ENCODE data around the gene WAS. TPM values are rescaled to one million over a fixed set of nuclear protein-coding genes. Genes with fewer than 3 reads are reported as not detected.

Gene WAS
- total RNA-seq, 2 experiments from 2014 or later = 138 to 161 TPM

GRCh38 chrX:48694776-48695533, 11.4 kb downstream of the WAS start:
- no peak for DNase-seq
- Mint-ChIP-seq H3K9me3 (ENCODE audit: low read depth) (no peaks in the 10 kb centered on the region), H3K27me3 (no peaks in the 10 kb centered on the region), H3K4me3 (peak overlapping the region; percentile 91), H3K36me3 (peaks cover 18% of the 10 kb centered on the region), H3K4me1 (peaks cover 38% of the 10 kb centered on the region), H3K27ac (peak overlapping the region; percentile 97)
- no peak for ATAC-seq
- CTCF ChIA-PET = no interaction called here

DNA sequence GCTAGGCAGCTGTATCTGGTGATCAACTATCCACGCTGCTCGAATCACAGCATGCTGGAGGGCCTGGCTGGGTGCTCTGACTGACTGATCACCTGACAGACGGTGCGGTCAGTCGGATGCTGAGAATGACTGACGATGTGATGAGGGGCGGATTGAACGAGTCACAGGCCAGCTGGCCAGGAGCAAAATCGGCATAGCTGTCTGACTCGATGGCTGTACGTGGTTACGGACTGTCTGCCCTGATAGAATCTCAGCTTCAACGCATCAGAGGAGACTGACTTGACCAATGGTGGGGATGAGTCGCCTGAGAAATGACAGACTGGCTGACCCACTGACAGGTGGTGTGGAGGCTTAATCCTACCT, 11.9 kb downstream of the WAS start:
- CTCF ChIA-PET = no interaction called here
- Mint-ChIP-seq H3K27ac (peak overlapping the region; percentile 97), H3K27me3 (no peaks in the 10 kb centered on the region), H3K4me3 (peak overlapping the region; percentile 91), H3K4me1 (peaks cover 39% of the 10 kb centered on the region), H3K36me3 (peaks cover 18% of the 10 kb centered on the region), H3K9me3 (ENCODE audit: low read depth) (no peaks in the 10 kb centered on the region)
- no peak for ATAC-seq
- DNase-seq = no peak

DNA sequence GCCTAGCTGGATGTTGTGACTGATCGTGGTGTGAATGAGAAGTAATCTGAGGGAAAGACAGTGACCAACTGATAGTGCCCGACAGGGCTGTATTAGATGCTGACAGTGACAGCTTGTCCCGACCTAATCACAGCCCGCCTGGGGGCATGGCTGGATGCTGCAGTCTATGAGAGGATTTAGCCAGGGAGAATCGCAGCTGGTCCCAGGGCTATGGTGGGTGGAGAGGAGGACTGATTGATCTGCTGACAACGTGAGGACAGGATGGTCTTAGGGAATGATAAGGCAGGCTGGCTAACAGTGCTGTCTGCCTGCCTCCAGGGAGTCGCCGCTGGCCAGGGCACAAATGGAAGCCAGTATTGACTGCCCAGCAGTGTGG, 12.3 kb downstream of the WAS start:
- CTCF ChIA-PET = interaction anchor here (1.0 kb wide), 1 partner anchor 42 kb away, joined by 3 read pairs; no protein-coding TSS in a partner anchor
- Mint-ChIP-seq H3K9me3 (ENCODE audit: low read depth) (no peaks in the 10 kb centered on the region), H3K36me3 (peaks cover 19% of the 10 kb centered on the region), H3K4me1 (peaks cover 43% of the 10 kb centered on the region), H3K27me3 (no peaks in the 10 kb centered on the region), H3K27ac (peak overlapping the region; percentile 97), H3K4me3 (peak overlapping the region; percentile 91)
- DNase-seq = no peak
- no peak for ATAC-seq

DNA sequence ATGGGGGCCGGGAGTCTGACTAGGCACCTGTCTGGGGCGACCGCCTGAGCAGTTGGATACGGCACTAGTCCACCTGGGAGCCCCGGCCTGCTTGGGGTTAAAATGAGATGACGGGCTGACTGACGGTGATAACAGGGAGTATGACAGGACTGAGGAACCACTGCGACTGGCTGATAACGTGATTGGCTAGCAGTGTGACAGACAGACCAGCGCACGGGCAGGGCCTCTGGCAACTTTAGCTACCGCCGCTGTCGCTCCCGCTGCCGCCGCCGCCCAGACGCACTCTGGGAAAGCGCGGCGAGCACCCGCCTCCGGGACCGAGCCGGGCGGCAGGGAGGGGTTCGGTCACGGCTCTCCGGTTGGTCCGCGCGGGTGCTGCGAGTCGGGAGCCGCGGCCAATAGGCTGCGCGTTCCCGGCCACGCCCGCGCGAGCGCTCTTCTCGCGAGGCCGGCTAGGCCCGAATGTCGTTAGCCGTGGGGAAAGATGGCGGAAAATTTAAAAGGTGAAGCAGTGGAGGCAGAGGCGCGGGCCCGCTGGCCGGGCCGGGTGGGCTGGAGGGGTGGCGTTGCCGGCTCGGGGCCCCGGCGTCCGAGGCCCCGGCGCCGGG, 12.8 kb downstream of the WAS start, which contains the start of gene SUV39H1:
Gene SUV39H1 (plus strand): TSS at position 434 of the 608 bp plus-strand sequence. CDS start 51 bp downstream, at position 485.
- Mint-ChIP-seq H3K36me3 (peaks cover 16% of the 10 kb centered on the region), H3K27ac (peak within 1 kb of the TSS; percentile 97), H3K9me3 (ENCODE audit: low read depth) (no peaks in the 10 kb centered on the region), H3K4me1 (peaks cover 47% of the 10 kb centered on the region), H3K27me3 (no peaks in the 10 kb centered on the region), H3K4me3 (peak within 1 kb of the TSS; percentile 91)
- CTCF ChIA-PET = interaction anchor here (1.0 to 1.2 kb wide), 2 partner anchors 20 to 42 kb away, joined by 3 read pairs; no protein-coding TSS in a partner anchor
- DNase-seq (peak; percentile 90), ATAC-seq (peak; percentile 94)

- CTCF ChIA-PET = interaction anchor here (1.0 to 1.2 kb wide), 3 partner anchors 14 to 41 kb away, joined by 3 read pairs; no protein-coding TSS in a partner anchor
- ATAC-seq = peak; percentile 37
- peak overlapping the region; percentile 92 for H3K27ac Mint-ChIP-seq
- peak overlapping the region; percentile 91 for H3K4me3 Mint-ChIP-seq
- no peaks in the 10 kb centered on the region for H3K9me3 Mint-ChIP-seq (ENCODE audit: low read depth)
- peak; percentile 75 for DNase-seq
- peaks cover 49% of the 10 kb centered on the region for H3K4me1 Mint-ChIP-seq
- H3K36me3 Mint-ChIP-seq = peaks cover 16% of the 10 kb centered on the region
- no peaks in the 10 kb centered on the region for H3K27me3 Mint-ChIP-seq
Measured at GRCh38 chrX:48696909-48697727, 13.5 kb downstream of the WAS start.

DNA sequence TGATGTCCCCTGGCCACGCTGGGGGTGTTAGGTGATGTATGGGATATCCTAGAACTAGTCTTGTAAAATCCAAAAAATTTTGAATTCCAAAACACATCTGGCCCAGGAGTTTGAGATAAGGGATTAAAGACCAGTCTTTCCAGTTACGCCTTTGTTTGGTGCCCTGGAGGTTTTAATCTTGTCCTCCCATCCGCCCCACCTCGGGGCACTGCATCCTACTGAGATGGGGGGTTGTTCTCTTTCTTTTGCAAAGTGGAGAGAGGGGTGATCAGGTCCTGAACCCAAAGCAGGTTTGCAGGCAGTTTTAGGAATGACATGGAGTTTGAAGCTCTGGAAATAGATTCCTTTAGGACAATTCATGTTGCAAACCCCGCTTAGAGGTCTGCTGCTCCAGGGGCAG, 14.7 kb downstream of the WAS start:
- peaks cover 22% of the 10 kb centered on the region for H3K36me3 Mint-ChIP-seq
- ATAC-seq = no peak
- no peaks in the 10 kb centered on the region for H3K9me3 Mint-ChIP-seq (ENCODE audit: low read depth)
- no peaks in the 10 kb centered on the region for H3K27me3 Mint-ChIP-seq
- DNase-seq = no peak
- H3K27ac Mint-ChIP-seq = no peak overlapping the region
- H3K4me3 Mint-ChIP-seq = peak overlapping the region; percentile 91
- CTCF ChIA-PET = no interaction called here
- H3K4me1 Mint-ChIP-seq = peaks cover 57% of the 10 kb centered on the region

- H3K36me3 Mint-ChIP-seq = peaks cover 31% of the 10 kb centered on the region
- H3K27ac Mint-ChIP-seq = no peak overlapping the region
- no peak overlapping the region for H3K4me3 Mint-ChIP-seq
- peaks cover 56% of the 10 kb centered on the region for H3K4me1 Mint-ChIP-seq
- ATAC-seq (no peak), DNase-seq (no peak)
- no peaks in the 10 kb centered on the region for H3K27me3 Mint-ChIP-seq
- H3K9me3 Mint-ChIP-seq (ENCODE audit: low read depth) = no peaks in the 10 kb centered on the region
- CTCF ChIA-PET = no interaction called here
Measured at GRCh38 chrX:48700246-48700645, 16.6 kb downstream of the WAS start.

DNA sequence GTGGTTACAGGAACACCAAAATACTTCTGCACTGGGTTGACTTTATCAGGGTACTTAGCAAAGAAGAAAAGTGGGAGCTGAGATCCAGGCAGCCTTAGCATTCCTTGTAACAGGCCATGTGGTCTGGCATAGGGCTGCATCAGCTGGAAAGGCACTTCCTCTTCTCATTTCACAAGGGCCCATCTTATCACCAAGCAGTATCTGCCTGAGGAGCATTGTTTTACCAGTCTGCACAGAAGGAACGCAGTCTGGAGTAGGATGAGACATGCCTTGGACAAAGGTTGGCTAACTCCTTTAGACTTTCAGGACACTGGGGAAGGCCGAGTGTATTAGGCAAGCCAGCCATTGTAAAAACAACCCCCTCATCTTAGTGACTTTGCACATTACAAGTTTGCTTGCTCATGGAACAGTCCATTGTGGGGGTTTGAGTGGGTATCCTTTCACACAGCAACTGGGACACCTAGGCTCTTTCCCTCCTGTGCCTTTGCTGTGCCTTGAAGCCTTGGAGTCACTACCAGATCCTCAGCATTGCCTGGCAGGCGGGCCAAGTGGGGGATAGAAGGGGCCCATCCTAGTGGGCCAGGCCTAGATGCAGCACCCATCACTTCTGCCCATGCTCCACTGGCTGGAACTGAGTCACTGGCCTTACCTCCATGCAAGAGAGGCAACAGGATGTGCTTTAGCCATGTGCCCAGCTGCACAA, 17.5 kb downstream of the WAS start:
- H3K4me3 Mint-ChIP-seq = no peak overlapping the region
- peaks cover 34% of the 10 kb centered on the region for H3K36me3 Mint-ChIP-seq
- H3K27me3 Mint-ChIP-seq = no peaks in the 10 kb centered on the region
- H3K4me1 Mint-ChIP-seq = peaks cover 48% of the 10 kb centered on the region
- no peaks in the 10 kb centered on the region for H3K9me3 Mint-ChIP-seq (ENCODE audit: low read depth)
- DNase-seq (no peak), ATAC-seq (no peak)
- no peak overlapping the region for H3K27ac Mint-ChIP-seq
- CTCF ChIA-PET = no interaction called here

DNA sequence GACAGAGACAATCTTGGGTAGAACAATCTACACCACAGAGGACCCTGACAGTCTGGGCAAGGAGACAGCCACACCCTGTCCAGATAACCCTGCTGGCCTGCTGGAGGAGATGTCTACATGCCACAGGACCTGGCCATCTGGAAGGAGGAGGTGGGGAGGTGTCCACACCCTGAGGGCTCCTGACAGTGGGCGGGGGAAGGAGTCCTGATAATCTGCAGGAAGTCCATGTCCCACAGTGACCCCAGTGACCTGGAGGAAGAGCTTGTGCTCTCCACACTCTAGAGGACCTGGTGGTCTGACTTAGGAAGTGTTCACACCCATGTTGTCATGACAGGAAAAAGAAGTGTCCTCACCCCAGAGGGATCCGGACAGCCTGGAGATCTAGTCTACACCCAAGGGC, 18.4 kb downstream of the WAS start:
- H3K27me3 Mint-ChIP-seq = no peaks in the 10 kb centered on the region
- ATAC-seq = no peak
- peaks cover 41% of the 10 kb centered on the region for H3K36me3 Mint-ChIP-seq
- CTCF ChIA-PET = no interaction called here
- no peaks in the 10 kb centered on the region for H3K9me3 Mint-ChIP-seq (ENCODE audit: low read depth)
- H3K4me3 Mint-ChIP-seq = no peak overlapping the region
- H3K4me1 Mint-ChIP-seq = peaks cover 46% of the 10 kb centered on the region
- no peak overlapping the region for H3K27ac Mint-ChIP-seq
- no peak for DNase-seq

DNA sequence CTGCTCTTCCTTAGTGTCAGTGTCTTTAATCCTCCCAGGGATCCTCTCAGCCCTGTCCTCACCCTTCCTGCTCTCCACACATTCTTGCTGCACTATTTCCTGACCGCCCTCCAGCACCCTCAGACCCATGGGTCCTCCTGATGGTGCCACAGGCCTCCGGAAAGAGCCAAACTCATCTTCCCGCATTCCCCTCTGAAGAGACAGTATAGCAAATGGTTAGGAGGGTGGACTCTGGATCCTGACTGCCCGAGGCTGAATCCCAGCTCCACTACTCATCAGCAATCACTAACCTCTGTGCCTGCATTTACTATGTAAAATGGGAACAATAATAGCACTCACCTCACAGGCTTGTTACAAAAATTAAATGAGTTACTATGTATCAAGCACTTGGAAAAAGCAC, 19.1 kb downstream of the WAS start:
- H3K4me3 Mint-ChIP-seq = no peak overlapping the region
- DNase-seq = no peak
- no peak for ATAC-seq
- no peak overlapping the region for H3K27ac Mint-ChIP-seq
- peaks cover 41% of the 10 kb centered on the region for H3K4me1 Mint-ChIP-seq
- peaks cover 40% of the 10 kb centered on the region for H3K36me3 Mint-ChIP-seq
- CTCF ChIA-PET = no interaction called here
- H3K9me3 Mint-ChIP-seq (ENCODE audit: low read depth) = no peaks in the 10 kb centered on the region
- no peaks in the 10 kb centered on the region for H3K27me3 Mint-ChIP-seq

DNA sequence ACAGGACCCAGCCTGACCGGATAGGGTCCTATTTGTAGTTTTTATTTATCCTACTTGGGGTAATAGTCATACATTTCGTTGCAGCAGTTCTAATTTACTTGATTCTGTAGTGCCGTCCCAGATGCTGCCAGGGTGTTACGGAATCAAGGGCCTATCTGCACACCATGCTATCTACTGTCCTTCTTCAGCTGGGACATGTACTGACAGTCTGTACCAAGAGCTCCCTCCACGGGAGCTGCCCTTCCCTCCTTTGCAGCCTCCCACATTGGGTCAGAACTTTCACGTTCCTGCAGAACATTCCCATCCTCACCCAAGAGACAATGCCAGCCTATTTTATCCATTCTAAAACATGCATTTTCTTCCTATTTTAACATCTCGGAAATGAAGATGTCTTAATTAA, 19.6 kb downstream of the WAS start:
- no peak for ATAC-seq
- CTCF ChIA-PET = no interaction called here
- H3K36me3 Mint-ChIP-seq = peaks cover 43% of the 10 kb centered on the region
- H3K27ac Mint-ChIP-seq = no peak overlapping the region
- no peak for DNase-seq
- no peaks in the 10 kb centered on the region for H3K9me3 Mint-ChIP-seq (ENCODE audit: low read depth)
- H3K27me3 Mint-ChIP-seq = no peaks in the 10 kb centered on the region
- H3K4me3 Mint-ChIP-seq = no peak overlapping the region
- peaks cover 37% of the 10 kb centered on the region for H3K4me1 Mint-ChIP-seq

DNA sequence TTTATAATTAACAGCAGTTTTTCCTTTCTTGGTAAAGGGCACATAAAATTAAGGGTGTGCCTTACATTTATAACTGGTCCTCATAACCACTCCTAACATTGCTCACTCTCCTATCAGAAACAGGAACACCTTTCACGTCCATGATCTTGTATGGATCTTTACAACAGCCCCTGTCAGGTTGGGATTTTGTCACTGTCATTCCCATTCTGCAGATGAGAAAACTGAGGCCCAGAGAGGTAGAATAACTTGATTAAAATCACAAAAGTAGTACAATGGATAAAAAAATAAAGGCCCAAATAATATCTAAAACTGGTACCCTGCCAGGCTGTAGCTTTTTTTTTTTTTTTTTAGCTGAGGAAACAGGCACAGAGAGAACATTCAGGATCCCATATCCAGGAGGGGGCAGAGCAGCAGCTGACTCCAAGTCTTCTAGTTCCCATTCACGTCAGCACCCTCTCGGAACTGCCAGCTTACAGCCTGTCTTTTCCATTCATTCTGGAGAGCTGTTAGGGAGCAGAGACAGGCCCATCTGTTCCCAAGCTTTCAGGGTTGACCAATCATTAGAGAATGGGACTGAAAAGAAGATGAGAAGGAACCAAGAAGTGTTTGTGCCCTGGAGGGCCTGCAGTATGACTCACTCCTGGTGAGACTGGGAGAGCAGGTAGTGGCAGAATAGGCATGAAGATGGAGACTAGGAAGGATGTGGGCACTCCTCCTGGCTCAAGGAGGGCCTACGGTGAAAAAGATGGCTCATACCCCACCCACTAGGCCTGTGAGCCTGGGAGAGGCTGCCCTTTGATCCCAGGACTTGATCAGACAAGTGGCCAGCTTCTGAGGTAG, 20.3 kb downstream of the WAS start:
- Mint-ChIP-seq H3K36me3 (peaks cover 49% of the 10 kb centered on the region), H3K27ac (no peak overlapping the region), H3K4me1 (peaks cover 33% of the 10 kb centered on the region), H3K27me3 (no peaks in the 10 kb centered on the region), H3K9me3 (ENCODE audit: low read depth) (no peaks in the 10 kb centered on the region), H3K4me3 (no peak overlapping the region)
- DNase-seq (no peak), ATAC-seq (no peak)
- CTCF ChIA-PET = no interaction called here

Data from activated CD8-positive, alpha-beta memory T cell treated with anti-CD3 and anti-CD28 coated beads, Interleukin-2, amount 10 ng/mL, durations not matched to agents 7 days and 5 days (primary cell).